Stimulated activated naive B cell treated with anti-CD40 and anti-IgM and Interleukin-4, amounts not matched to agents 10 μg/mL and 1 μg/mL and 100 μg/mL, for 72 hours (primary cell): ENCODE measurements around the gene CADPS2.

ENCODE experiments used
- ATAC-seq, 2 donors: fragments of 150-1000 bp; cut with Tn5 transposase; replicated peaks; 2 replicates each; pipeline ENCODE4 v1.10.0; 2021; ENCODE audit warnings: moderate library complexity in 1 of 2
- DNase-seq: peaks from one replicate; pipeline ENCODE4 v3.0.0; 2021
- H3K27ac Mint-ChIP-seq: one replicate; pipeline ENCODE4 v1.8.0; 2022; ENCODE audit warnings: mild to moderate bottlenecking, mixed read lengths
- H3K27me3 Mint-ChIP-seq, 2 donors: one replicate each; pipeline ENCODE4 v1.8.0; 2022; ENCODE audit warnings: mixed read lengths in 2 of 2
- H3K36me3 Mint-ChIP-seq, 2 donors: one replicate each; pipeline ENCODE4 v1.8.0; 2022; ENCODE audit warnings: mixed read lengths in 2 of 2, mild to moderate bottlenecking in 1 of 2
- H3K4me1 Mint-ChIP-seq, 2 donors: one replicate each; pipeline ENCODE4 v1.8.0; 2022; ENCODE audit warnings: mixed read lengths in 2 of 2, mild to moderate bottlenecking in 1 of 2
- H3K4me3 Mint-ChIP-seq, 2 donors: one replicate each; pipeline ENCODE4 v1.8.0; 2022; ENCODE audit warnings: mild to moderate bottlenecking in 2 of 2, mixed read lengths in 2 of 2, moderate library complexity in 1 of 2
- H3K9me3 Mint-ChIP-seq, 2 donors: one replicate each; pipeline ENCODE4 v1.8.0; 2022; ENCODE audit warnings: mixed read lengths in 2 of 2, mild to moderate bottlenecking in 1 of 2

CADPS2 gene

DNA sequence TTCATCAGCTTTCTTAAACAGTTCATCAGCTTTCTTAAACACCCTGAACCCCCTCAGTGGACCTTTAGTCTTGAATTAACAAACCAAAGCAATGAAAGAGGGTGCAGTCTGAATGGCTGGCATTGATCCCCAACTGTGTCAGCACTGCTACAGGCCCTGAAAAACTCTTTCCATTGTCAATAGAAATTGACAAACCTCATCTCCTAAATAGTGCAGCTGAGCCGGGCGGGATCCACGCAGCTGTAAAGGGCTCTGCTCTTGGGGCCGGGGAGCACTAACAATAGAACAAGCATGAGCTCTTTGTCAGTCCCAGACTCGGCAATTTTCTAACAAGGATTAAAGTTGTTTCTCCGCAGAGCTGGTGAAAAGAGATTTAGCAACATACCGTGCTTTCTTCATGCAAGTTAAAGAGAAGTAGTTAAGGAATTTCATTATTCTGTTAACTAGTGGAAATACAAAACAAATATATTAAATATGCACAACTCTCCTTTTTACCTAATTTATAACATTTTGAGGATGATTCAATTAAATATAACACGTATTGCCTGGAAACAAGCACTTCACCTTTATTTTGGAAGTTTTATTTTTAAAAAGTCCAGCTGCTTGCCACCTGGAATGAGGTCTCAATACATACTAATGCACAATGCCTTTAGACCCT, 557.0 kb downstream of the CADPS2 start:
- H3K4me1 Mint-ChIP-seq: no peaks in the 10 kb centered on the region
- no peak for ATAC-seq
- H3K4me3 Mint-ChIP-seq: no peak overlapping the region
- no peaks in the 10 kb centered on the region for H3K36me3 Mint-ChIP-seq
- no peak overlapping the region for H3K27ac Mint-ChIP-seq
- no peaks in the 10 kb centered on the region for H3K9me3 Mint-ChIP-seq
- peaks cover 4 to 6% of the 10 kb centered on the region in 2 donors for H3K27me3 Mint-ChIP-seq
- DNase-seq: no peak

GRCh38 chr7:122327969-122328368, 558.3 kb downstream of the CADPS2 start:
- Mint-ChIP-seq H3K27ac (no peak overlapping the region), H3K9me3 (no peaks in the 10 kb centered on the region), H3K27me3 (peaks cover 4 to 6% of the 10 kb centered on the region in 2 donors), H3K4me1 (no peaks in the 10 kb centered on the region), H3K4me3 (no peak overlapping the region), H3K36me3 (no peaks in the 10 kb centered on the region)
- ATAC-seq: no peak
- DNase-seq: no peak

GRCh38 chr7:122316467-122317388, 569.5 kb downstream of the CADPS2 start:
- DNase-seq: no peak
- no peak for ATAC-seq
- peaks cover 0 to 4% of the 10 kb centered on the region in 2 donors for H3K4me1 Mint-ChIP-seq
- peaks cover 50 to 63% of the 10 kb centered on the region in 2 donors for H3K27me3 Mint-ChIP-seq
- no peak overlapping the region for H3K4me3 Mint-ChIP-seq
- H3K36me3 Mint-ChIP-seq: peaks cover 0 to 4% of the 10 kb centered on the region in 2 donors
- peak overlapping the region; percentile 57 for H3K27ac Mint-ChIP-seq
- peaks cover 1 to 13% of the 10 kb centered on the region in 2 donors for H3K9me3 Mint-ChIP-seq

DNA sequence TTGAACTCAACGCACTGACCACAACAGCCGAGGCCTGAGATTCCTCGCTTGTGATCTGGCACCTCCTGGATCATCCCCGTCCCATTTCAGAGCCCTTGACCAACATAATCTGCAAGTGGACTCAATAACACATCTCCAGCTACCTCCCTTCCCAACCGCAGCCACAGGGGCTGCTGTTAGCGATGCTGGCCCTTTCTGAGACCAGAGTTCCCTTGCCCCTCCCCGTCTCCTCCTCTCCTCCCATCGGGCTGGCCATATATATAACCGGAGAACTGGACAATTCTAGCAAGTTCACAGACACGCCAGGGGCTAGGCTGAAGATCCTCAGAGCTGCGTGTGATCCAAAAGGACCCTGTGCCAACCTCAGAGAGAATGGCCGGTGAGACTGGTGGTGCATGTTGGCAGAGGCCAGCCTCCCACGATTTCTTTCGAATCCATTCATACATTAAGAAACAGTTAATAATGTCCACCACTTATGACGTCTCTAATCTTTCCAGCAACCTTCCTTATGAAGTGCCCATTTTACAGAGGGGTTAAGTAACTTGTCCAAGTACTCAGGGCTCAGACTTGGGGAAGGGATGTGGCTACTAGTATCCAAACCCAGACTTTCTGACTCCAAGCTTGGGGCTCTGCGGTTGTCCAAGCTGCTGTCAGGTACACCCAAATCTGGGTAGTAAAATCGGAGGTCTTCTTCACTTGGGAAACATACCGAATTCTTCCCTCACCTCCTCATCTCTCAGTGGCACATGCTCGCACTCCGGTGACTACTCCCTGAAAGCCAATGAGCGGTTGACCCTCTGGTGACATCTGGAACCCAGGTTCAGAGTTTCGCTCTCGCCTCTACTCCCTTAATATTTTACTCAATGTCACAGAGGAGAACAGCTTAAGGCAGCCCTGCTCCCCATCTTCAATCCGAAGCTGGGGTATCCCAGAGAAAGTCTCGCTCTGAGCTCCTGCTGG, 570.5 kb downstream of the CADPS2 start:
- Mint-ChIP-seq H3K36me3 (peaks cover 0 to 4% of the 10 kb centered on the region in 2 donors), H3K27ac (peak overlapping the region; percentile 57), H3K4me1 (peaks cover 4 to 8% of the 10 kb centered on the region in 2 donors), H3K27me3 (peaks cover 52 to 64% of the 10 kb centered on the region in 2 donors), H3K4me3 (no peak overlapping the region), H3K9me3 (peaks cover 1 to 13% of the 10 kb centered on the region in 2 donors)
- DNase-seq (no peak), ATAC-seq (no peak)

- Mint-ChIP-seq H3K27me3 (peaks cover 53 to 66% of the 10 kb centered on the region in 2 donors), H3K36me3 (peaks cover 0 to 4% of the 10 kb centered on the region in 2 donors), H3K4me3 (no peak overlapping the region), H3K9me3 (peaks cover 1 to 13% of the 10 kb centered on the region in 2 donors), H3K4me1 (peaks cover 6 to 10% of the 10 kb centered on the region in 2 donors), H3K27ac (no peak overlapping the region)
- DNase-seq (no peak), ATAC-seq (no peak)
Measured at GRCh38 chr7:122314284-122314683, 572.0 kb downstream of the CADPS2 start.

DNA sequence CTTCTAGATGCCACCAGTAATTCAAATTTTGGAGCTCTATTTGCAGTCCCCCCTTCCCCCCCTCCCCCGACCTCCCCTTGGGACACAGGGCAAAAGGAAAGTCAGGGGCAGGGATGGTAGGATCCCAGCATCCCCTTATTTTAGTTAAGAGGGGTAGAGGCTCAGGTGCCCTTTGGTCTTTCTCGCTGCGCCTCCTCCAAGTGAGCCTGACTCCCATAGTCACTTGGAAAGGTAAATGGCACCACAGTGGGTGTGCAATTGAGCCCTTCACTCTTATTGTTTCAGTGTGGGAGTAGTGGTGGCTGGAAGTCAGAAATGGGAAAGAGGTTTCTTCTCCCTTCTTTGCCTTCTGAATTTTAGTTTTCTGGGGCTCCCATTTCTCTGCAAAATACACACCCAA, 573.5 kb downstream of the CADPS2 start:
- Mint-ChIP-seq H3K36me3 (peaks cover 0 to 4% of the 10 kb centered on the region in 2 donors), H3K4me3 (no peak overlapping the region), H3K27ac (no peak overlapping the region), H3K4me1 (peaks cover 6 to 10% of the 10 kb centered on the region in 2 donors), H3K9me3 (peaks cover 1 to 13% of the 10 kb centered on the region in 2 donors), H3K27me3 (peaks cover 55 to 68% of the 10 kb centered on the region in 2 donors)
- DNase-seq (no peak), ATAC-seq (no peak)

DNA sequence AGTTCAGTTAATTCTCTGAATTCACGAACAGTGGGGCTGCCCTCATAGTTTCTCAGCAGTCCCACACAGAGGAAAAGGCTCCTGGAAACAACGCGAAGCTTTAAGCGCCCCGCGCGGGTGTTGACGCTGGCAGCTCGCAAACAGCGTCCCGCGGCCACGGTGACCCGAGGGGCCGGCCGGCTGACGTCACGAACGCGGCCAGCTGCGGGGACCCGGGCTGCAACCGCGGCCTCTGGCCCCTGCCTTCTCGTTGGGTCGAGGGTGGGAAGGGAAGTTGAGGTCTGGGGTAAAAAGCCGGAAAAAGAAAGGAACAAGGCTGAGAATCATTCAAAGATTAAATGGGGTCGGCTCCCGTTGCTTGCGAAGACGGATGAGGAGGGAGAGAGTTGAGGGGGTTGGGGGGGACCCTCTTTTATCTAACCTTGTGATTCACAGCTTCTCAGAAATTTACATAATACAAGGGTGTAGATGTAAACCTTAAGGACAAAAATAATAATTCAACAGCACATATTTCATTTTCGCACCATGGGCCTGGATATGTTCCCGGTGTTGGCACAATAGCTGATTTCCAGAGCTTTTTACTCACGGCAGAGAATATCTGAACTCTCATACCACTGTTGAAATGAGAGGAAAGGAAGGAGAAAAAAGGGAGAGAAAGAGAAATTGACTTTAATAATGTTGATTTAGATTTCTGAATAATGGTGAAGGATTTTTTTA, 574.4 kb downstream of the CADPS2 start:
- DNase-seq (no peak), ATAC-seq (no peak)
- Mint-ChIP-seq H3K9me3 (peaks cover 1 to 13% of the 10 kb centered on the region in 2 donors), H3K27me3 (peaks cover 51 to 68% of the 10 kb centered on the region in 2 donors), H3K27ac (no peak overlapping the region), H3K4me1 (peaks cover 6 to 10% of the 10 kb centered on the region in 2 donors), H3K4me3 (no peak overlapping the region), H3K36me3 (peaks cover 0 to 4% of the 10 kb centered on the region in 2 donors)

- peaks cover 0 to 4% of the 10 kb centered on the region in 2 donors for H3K36me3 Mint-ChIP-seq
- H3K4me1 Mint-ChIP-seq: peaks cover 6 to 10% of the 10 kb centered on the region in 2 donors
- H3K4me3 Mint-ChIP-seq: peak overlapping the region; percentile 1 to 21
- H3K27ac Mint-ChIP-seq: no peak overlapping the region
- DNase-seq: no peak
- ATAC-seq: no peak
- peaks cover 1 to 13% of the 10 kb centered on the region in 2 donors for H3K9me3 Mint-ChIP-seq
- peaks cover 53 to 68% of the 10 kb centered on the region in 2 donors for H3K27me3 Mint-ChIP-seq
Measured at GRCh38 chr7:122311050-122311700, 575.1 kb downstream of the CADPS2 start.

- peaks cover 53 to 68% of the 10 kb centered on the region in 2 donors for H3K27me3 Mint-ChIP-seq
- DNase-seq (no peak), ATAC-seq (peak; percentile 31 to 61)
- H3K4me1 Mint-ChIP-seq: peaks cover 14 to 15% of the 10 kb centered on the region in 2 donors
- H3K4me3 Mint-ChIP-seq: peak overlapping the region; percentile 26 to 32
- H3K27ac Mint-ChIP-seq: no peak overlapping the region
- peaks cover 1 to 10% of the 10 kb centered on the region in 2 donors for H3K9me3 Mint-ChIP-seq
- peaks cover 0 to 2% of the 10 kb centered on the region in 2 donors for H3K36me3 Mint-ChIP-seq
Measured at GRCh38 chr7:122310119-122311021, 575.9 kb downstream of the CADPS2 start.

DNA sequence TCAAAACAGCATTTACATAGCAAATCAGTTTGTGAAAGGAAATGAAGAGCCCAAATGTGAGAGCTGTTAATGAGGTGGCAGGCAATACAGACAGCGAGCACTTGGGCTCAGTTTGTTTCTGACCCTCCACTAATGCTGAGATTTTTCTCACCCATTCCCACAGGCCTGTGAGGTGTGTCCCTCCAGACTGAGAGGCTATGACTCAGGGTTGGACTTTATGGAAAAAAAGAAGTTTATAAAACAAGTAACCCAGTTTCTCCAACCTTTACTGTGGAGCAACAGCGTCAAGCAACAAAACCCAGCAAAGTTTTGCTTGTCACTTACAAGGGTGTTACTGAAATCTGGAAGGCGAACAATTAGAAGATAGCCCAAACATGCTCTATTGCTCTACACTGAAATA, 576.8 kb downstream of the CADPS2 start:
- Mint-ChIP-seq H3K4me1 (peaks cover 15 to 17% of the 10 kb centered on the region in 2 donors), H3K27ac (no peak overlapping the region), H3K4me3 (no peak overlapping the region), H3K27me3 (peaks cover 53 to 67% of the 10 kb centered on the region in 2 donors), H3K36me3 (no peaks in the 10 kb centered on the region), H3K9me3 (peaks cover 0 to 4% of the 10 kb centered on the region in 2 donors)
- no peak for DNase-seq
- ATAC-seq: no peak

- no peak for ATAC-seq
- Mint-ChIP-seq H3K36me3 (peaks cover 0 to 3% of the 10 kb centered on the region in 2 donors), H3K4me3 (no peak overlapping the region), H3K27ac (peak overlapping the region; percentile 20), H3K4me1 (peaks cover 16 to 17% of the 10 kb centered on the region in 2 donors), H3K9me3 (peaks cover 0 to 4% of the 10 kb centered on the region in 2 donors), H3K27me3 (peaks cover 66 to 83% of the 10 kb centered on the region in 2 donors)
- DNase-seq: no peak
Measured at GRCh38 chr7:122307228-122307621, 579.0 kb downstream of the CADPS2 start.
